HepG2 (cell line): ENCODE data around the gene CDHR3. TPM values are rescaled to one million over a fixed set of nuclear protein-coding genes. Genes with fewer than 3 reads are reported as not detected.

Experiments
- AHR ChIP-seq: IDR thresholded peaks from 2 replicates; pipeline ENCODE4 v1.6.1; 2018; ENCODE audit warnings: missing genetic modification reagents, missing compliant biosample characterization
- CEBPB ChIP-seq: IDR thresholded peaks from 2 replicates; pipeline ENCODE4 v1.6.1; 2011; ENCODE audit warnings: low read depth, low read length, improper control_type of control experiment, borderline replicate concordance
- FOXJ3 ChIP-seq: sonication (generic); formaldehyde crosslinking; IDR thresholded peaks from 2 replicates; pipeline ENCODE4 v1.4.0; 2020; ENCODE audit warnings: missing genetic modification reagents, mild to moderate bottlenecking, borderline replicate concordance
- HNRNPH1 ChIP-seq: fragments of 200-400 bp; formaldehyde crosslinking; optimal IDR thresholded peaks from 2 replicates; pipeline ENCODE3; 2017; ENCODE audit warnings: mild to moderate bottlenecking, low read depth, low read length
- NFIB ChIP-seq: sonication (generic); formaldehyde crosslinking; IDR thresholded peaks from 2 replicates; pipeline ENCODE4 v1.9.0; 2021; ENCODE audit warnings: missing genetic modification reagents, mild to moderate bottlenecking, borderline replicate concordance
- SAP130 ChIP-seq: IDR thresholded peaks from 2 replicates; pipeline ENCODE4 v1.6.1; 2016; ENCODE audit warnings: low read depth
- SOX13 ChIP-seq, 3 experiments: fragments of 450-650 bp in 1 of 3; sonication (generic) in 1 of 3; formaldehyde crosslinking in 1 of 3; IDR thresholded peaks in 2 of 3; conservative IDR thresholded peaks in 1 of 3; 2 replicates each; pipeline versions ENCODE4 v1.5.0 to v1.6.1; 2016 to 2020; ENCODE audit warnings: antibody characterized with exemption in 1 of 3, mild to moderate bottlenecking in 1 of 3, missing compliant biosample characterization in 1 of 3, missing genetic modification reagents in 1 of 3, moderate library complexity in 1 of 3
- SOX5 ChIP-seq: IDR thresholded peaks from 2 replicates; pipeline ENCODE4 v1.6.1; 2016; ENCODE audit warnings: borderline replicate concordance
- SRY ChIP-seq: sonication (generic); formaldehyde crosslinking; IDR thresholded peaks from 2 replicates; pipeline ENCODE4 v1.8.0; 2022; ENCODE audit warnings: mild to moderate bottlenecking, missing genetic modification reagents
- SYNCRIP ChIP-seq: fragments of 200-400 bp; formaldehyde crosslinking; IDR thresholded peaks from 2 replicates; pipeline ENCODE4 v1.6.1; 2018; ENCODE audit warnings: mild to moderate bottlenecking, low read depth, low read length; ENCODE audit not compliant: insufficient read depth
- ZBTB38 ChIP-seq: sonication (generic); formaldehyde crosslinking; IDR thresholded peaks from 2 replicates; pipeline ENCODE4 v1.5.1; 2020; ENCODE audit warnings: mild to moderate bottlenecking, missing genetic modification reagents
- ZFP90 ChIP-seq: sonication (generic); formaldehyde crosslinking; IDR thresholded peaks from 2 replicates; pipeline ENCODE4 v1.8.0; 2022; ENCODE audit warnings: missing genetic modification reagents, mild to moderate bottlenecking, inconsistent platforms, borderline replicate concordance
- ZNF12 ChIP-seq: sonication (generic); formaldehyde crosslinking; IDR thresholded peaks from 2 replicates; pipeline ENCODE4 v1.5.0; 2020; ENCODE audit warnings: missing genetic modification reagents
- ZNF121 ChIP-seq: sonication (generic); formaldehyde crosslinking; IDR thresholded peaks from 2 replicates; pipeline ENCODE4 v1.5.0; 2020; ENCODE audit warnings: mild to moderate bottlenecking, missing genetic modification reagents
- ZNF136 ChIP-seq: sonication (generic); formaldehyde crosslinking; IDR thresholded peaks from 2 replicates; pipeline ENCODE4 v1.8.1; 2022; ENCODE audit warnings: low read depth, mild to moderate bottlenecking, moderate library complexity, missing genetic modification reagents
- ZNF331 ChIP-seq: sonication (generic); formaldehyde crosslinking; IDR thresholded peaks from 2 replicates; pipeline ENCODE4 v1.4.0; 2020; ENCODE audit warnings: missing genetic modification reagents
- ZNF839 ChIP-seq: sonication (generic); formaldehyde crosslinking; IDR thresholded peaks from 2 replicates; pipeline ENCODE4 v1.4.0; 2020; ENCODE audit warnings: missing genetic modification reagents, mild to moderate bottlenecking, borderline replicate concordance
- ZNF878 ChIP-seq: sonication (generic); formaldehyde crosslinking; IDR thresholded peaks from 2 replicates; pipeline ENCODE4 v1.8.1; 2023; ENCODE audit warnings: mild to moderate bottlenecking, missing genetic modification reagents, moderate library complexity
- ZSCAN29 ChIP-seq: sonication (generic); formaldehyde crosslinking; conservative IDR thresholded peaks from 2 replicates; pipeline ENCODE4 v1.4.0; 2020; ENCODE audit warnings: mild to moderate bottlenecking, missing genetic modification reagents
- polyA plus RNA-seq, 8 experiments: library from polyadenylated mRNA; depleted of rRNA in 3 of 8; stranded (reverse) in 7 of 8; unstranded in 1 of 8; fragments of >200 nt; fragmentation: Illumina TruSeq in 4 of 8; extraction: Trizol in 4 of 8; gene quantifications; 2 replicates each; pipeline versions ENCODE4 v1.2.1 to v1.2.3, GENCODE V29; 2011 to 2016; ENCODE audit warnings: low read depth in 4 of 8, missing spikeins in 1 of 8, mixed read lengths in 1 of 8; ENCODE audit not compliant: insufficient read depth in 1 of 8
- total RNA-seq, 5 experiments: library from RNA; depleted of rRNA; stranded (reverse); fragments of >200 nt; fragmentation: Illumina TruSeq; extraction: Trizol; gene quantifications; 2 replicates each; pipeline ENCODE4 v1.2.3, GENCODE V29; 2016; ENCODE audit warnings: low read depth in 1 of 5
- TF ChIP-seq, protein P1 (sequence below): sonication (generic); formaldehyde crosslinking; IDR thresholded peaks from 2 replicates; pipeline ENCODE4 v1.4.0; 2020; ENCODE audit warnings: missing genetic modification reagents, borderline replicate concordance
- TF ChIP-seq, protein P2 (sequence below): IDR thresholded peaks from 2 replicates; pipeline ENCODE4 v1.6.1; 2016; ENCODE audit warnings: missing genetic modification reagents, missing compliant biosample characterization
- TF ChIP-seq, protein P3 (sequence below): sonication (generic); formaldehyde crosslinking; IDR thresholded peaks from 2 replicates; pipeline ENCODE4 v1.5.0; 2020; ENCODE audit warnings: mild to moderate bottlenecking, missing genetic modification reagents, moderate library complexity
- TF ChIP-seq, protein P4 (sequence below): sonication (generic); formaldehyde crosslinking; IDR thresholded peaks from 2 replicates; pipeline ENCODE4 v1.4.0; 2020; ENCODE audit warnings: mild to moderate bottlenecking, missing genetic modification reagents

The CDHR3 gene
- total and polyA plus RNA-seq, 2 of the 13 experiments (the other 11 are each of a cell fraction or from before 2014, with no cell fraction given) = 6.5 to 11.8 TPM

DNA sequence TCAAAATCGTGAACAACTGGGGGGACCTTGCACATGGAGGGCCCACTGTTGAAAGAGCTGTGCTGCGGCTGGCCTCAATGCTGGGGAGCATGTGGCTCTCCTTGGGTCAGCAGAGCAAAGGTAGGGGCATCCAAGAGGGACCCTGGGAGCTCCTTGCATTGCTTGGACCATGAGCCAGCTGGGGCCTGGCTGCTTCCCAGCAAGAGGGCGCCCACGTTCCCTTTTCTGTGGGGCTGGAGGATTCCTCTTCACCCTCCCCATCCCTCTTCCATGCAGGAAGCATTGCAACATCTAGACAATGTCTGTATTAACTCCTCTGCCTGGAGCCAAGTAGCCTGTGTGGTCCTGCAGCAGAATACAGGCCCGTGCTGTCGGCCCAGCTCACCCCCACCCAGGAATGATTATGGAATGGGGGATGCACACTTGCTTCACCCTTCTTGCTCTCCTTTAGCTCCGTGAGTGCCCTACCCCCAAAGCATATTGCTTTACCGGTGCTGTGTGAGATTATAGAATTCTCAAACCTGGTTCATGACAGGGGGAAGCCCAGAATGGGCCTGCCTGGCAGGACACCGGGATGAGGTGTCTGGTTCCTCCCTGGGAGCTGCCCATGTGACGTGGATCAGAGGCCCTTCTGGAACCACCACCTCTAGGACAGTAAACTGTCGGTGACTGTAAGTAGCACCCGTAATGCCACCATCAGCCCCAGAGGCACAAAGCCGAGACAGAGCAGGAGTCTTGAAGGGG lies 87.1 kb downstream of the CDHR3 start (continued):
- TF ChIP-seq, protein P1, sequence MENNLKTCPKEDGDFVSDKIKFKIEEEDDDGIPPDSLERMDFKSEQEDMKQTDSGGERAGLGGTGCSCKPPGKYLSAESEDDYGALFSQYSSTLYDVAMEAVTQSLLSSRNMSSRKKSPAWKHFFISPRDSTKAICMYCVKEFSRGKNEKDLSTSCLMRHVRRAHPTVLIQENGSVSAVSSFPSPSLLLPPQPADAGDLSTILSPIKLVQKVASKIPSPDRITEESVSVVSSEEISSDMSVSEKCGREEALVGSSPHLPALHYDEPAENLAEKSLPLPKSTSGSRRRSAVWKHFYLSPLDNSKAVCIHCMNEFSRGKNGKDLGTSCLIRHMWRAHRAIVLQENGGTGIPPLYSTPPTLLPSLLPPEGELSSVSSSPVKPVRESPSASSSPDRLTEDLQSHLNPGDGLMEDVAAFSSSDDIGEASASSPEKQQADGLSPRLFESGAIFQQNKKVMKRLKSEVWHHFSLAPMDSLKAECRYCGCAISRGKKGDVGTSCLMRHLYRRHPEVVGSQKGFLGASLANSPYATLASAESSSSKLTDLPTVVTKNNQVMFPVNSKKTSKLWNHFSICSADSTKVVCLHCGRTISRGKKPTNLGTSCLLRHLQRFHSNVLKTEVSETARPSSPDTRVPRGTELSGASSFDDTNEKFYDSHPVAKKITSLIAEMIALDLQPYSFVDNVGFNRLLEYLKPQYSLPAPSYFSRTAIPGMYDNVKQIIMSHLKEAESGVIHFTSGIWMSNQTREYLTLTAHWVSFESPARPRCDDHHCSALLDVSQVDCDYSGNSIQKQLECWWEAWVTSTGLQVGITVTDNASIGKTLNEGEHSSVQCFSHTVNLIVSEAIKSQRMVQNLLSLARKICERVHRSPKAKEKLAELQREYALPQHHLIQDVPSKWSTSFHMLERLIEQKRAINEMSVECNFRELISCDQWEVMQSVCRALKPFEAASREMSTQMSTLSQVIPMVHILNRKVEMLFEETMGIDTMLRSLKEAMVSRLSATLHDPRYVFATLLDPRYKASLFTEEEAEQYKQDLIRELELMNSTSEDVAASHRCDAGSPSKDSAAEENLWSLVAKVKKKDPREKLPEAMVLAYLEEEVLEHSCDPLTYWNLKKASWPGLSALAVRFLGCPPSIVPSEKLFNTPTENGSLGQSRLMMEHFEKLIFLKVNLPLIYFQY (CRISPR knock-in tag) = 0 out of 2 replicates have a peak, but pooled peaks have one; percentile 36
- TF ChIP-seq ZNF121 (CRISPR knock-in tag) = no peak
- TF ChIP-seq CEBPB = peak; percentile 94
- TF ChIP-seq ZNF12 (CRISPR knock-in tag) = no peak
- peak; percentile 61; the same call in 1 of the 2 replicates for TF ChIP-seq ZNF331 (CRISPR knock-in tag)
- TF ChIP-seq SOX13 (IDR thresholded peaks at IDR 0.05) = no peak
- TF ChIP-seq SOX13 (CRISPR knock-in tag; conservative IDR thresholded peaks at IDR 0.05 in 1 of 2, IDR thresholded peaks at IDR 0.05 in 1 of 2) = peak in 1 of 2 experiments; percentile 66; a peak in 2 of 4 replicates
- TF ChIP-seq SAP130 = peak; percentile 22; the same call in 1 of the 2 replicates
- TF ChIP-seq HNRNPH1 = no peak
- TF ChIP-seq ZBTB38 (CRISPR knock-in tag) = peak; percentile 12; the same call in 1 of the 2 replicates
- TF ChIP-seq, protein P2, sequence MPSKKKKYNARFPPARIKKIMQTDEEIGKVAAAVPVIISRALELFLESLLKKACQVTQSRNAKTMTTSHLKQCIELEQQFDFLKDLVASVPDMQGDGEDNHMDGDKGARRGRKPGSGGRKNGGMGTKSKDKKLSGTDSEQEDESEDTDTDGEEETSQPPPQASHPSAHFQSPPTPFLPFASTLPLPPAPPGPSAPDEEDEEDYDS (CRISPR knock-in tag) = no peak
- TF ChIP-seq ZFP90 (CRISPR knock-in tag) = 0 out of 2 replicates have a peak, but pooled peaks have one; percentile 32
- no peak for TF ChIP-seq FOXJ3 (CRISPR knock-in tag)
- no peak for TF ChIP-seq NFIB
- TF ChIP-seq ZNF878 (CRISPR knock-in tag) = no peak
- no peak for TF ChIP-seq ZNF136 (CRISPR knock-in tag)
- TF ChIP-seq ZSCAN29 (CRISPR knock-in tag) = no peak
- TF ChIP-seq ZNF839 = no peak
- TF ChIP-seq, protein P3, sequence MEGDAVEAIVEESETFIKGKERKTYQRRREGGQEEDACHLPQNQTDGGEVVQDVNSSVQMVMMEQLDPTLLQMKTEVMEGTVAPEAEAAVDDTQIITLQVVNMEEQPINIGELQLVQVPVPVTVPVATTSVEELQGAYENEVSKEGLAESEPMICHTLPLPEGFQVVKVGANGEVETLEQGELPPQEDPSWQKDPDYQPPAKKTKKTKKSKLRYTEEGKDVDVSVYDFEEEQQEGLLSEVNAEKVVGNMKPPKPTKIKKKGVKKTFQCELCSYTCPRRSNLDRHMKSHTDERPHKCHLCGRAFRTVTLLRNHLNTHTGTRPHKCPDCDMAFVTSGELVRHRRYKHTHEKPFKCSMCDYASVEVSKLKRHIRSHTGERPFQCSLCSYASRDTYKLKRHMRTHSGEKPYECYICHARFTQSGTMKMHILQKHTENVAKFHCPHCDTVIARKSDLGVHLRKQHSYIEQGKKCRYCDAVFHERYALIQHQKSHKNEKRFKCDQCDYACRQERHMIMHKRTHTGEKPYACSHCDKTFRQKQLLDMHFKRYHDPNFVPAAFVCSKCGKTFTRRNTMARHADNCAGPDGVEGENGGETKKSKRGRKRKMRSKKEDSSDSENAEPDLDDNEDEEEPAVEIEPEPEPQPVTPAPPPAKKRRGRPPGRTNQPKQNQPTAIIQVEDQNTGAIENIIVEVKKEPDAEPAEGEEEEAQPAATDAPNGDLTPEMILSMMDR (CRISPR knock-in tag) = peak; percentile 81
- TF ChIP-seq SRY (CRISPR knock-in tag) = no peak
- TF ChIP-seq, protein P4, sequence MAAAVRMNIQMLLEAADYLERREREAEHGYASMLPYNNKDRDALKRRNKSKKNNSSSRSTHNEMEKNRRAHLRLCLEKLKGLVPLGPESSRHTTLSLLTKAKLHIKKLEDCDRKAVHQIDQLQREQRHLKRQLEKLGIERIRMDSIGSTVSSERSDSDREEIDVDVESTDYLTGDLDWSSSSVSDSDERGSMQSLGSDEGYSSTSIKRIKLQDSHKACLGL (CRISPR knock-in tag) = no peak
- TF ChIP-seq SYNCRIP = no peak
- no peak for TF ChIP-seq AHR (CRISPR knock-in tag)
- peak; percentile 51; the same call in 1 of the 2 replicates for TF ChIP-seq SOX5 (CRISPR knock-in tag)
